Neural cell (in vitro differentiated cells): ENCODE data around the gene PCDH1. TPM values are rescaled to one million over a fixed set of nuclear protein-coding genes. Genes with fewer than 3 reads are reported as not detected.

Source experiments
- H2AFZ ChIP-seq: fragments of 200-600, 300-800 bp; sonication (generic), shearing (Covaris generic); 2 replicates; pipeline ENCODE4 v1.6.0; 2014; ENCODE audit warnings: low read depth, mild to moderate bottlenecking, antibody characterized with exemption, low read length, moderate library complexity
- H3F3A ChIP-seq: fragments of 200-600 bp; shearing (Covaris generic); 2 replicates; pipeline ENCODE4 v1.6.1; 2016; ENCODE audit warnings: mild to moderate bottlenecking, moderate library complexity, mixed read lengths, antibody characterized with exemption, low read length; ENCODE audit not compliant: insufficient read depth, poor library complexity, severe bottlenecking
- H3K27ac ChIP-seq: fragments of 200-600, 300-800 bp; sonication (generic), shearing (Covaris generic); 2 replicates; pipeline ENCODE4 v1.5.1; 2014; ENCODE audit warnings: mild to moderate bottlenecking, low read length, moderate library complexity
- H3K27me3 ChIP-seq: fragments of 300-800, 200-600 bp; sonication (generic), shearing (Covaris generic); 2 replicates; pipeline ENCODE4 v1.6.0; 2014; ENCODE audit warnings: mild to moderate bottlenecking, low read depth, low read length, moderate library complexity; ENCODE audit not compliant: insufficient read depth
- H3K36me3 ChIP-seq: fragments of 300-800, 200-600 bp; sonication (generic), shearing (Covaris generic); 2 replicates; pipeline ENCODE4 v1.5.1; 2014; ENCODE audit warnings: mild to moderate bottlenecking, antibody characterized with exemption, low read length, moderate library complexity; ENCODE audit not compliant: insufficient read depth
- H3K4me2 ChIP-seq: fragments of 300-800, 200-600 bp; sonication (generic), shearing (Covaris generic); 2 replicates; pipeline ENCODE4 v1.6.0; 2014; ENCODE audit warnings: mild to moderate bottlenecking, low read length
- H3K4me3 ChIP-seq: fragments of 300-800, 200-600 bp; sonication (generic), shearing (Covaris generic); 2 replicates; pipeline ENCODE4 v1.5.1; 2014; ENCODE audit warnings: mild to moderate bottlenecking, low read length, moderate library complexity
- H3K79me2 ChIP-seq: fragments of 200-600 bp; shearing (Covaris generic); replicated peaks from 2 replicates; pipeline ENCODE4 v1.6.0; 2014; ENCODE audit warnings: mild to moderate bottlenecking, low read length, moderate library complexity; ENCODE audit not compliant: insufficient read depth
- H3K9ac ChIP-seq: fragments of 300-800, 200-600 bp; sonication (generic), shearing (Covaris generic); 2 replicates; pipeline ENCODE4 v1.6.1; 2016; ENCODE audit warnings: mild to moderate bottlenecking, low read length, mixed read lengths
- H3K9me2 ChIP-seq: fragments of 200-600 bp; shearing (Covaris generic); 2 replicates; pipeline ENCODE4 v1.6.1; 2016; ENCODE audit warnings: mild to moderate bottlenecking, low read length, mixed read lengths; ENCODE audit not compliant: insufficient read depth
- H3K9me3 ChIP-seq: fragments of 200-600, 300-800 bp; sonication (generic), shearing (Covaris generic); 2 replicates; pipeline ENCODE4 v1.6.1; 2016; ENCODE audit warnings: mild to moderate bottlenecking, mixed run types, low read length, moderate library complexity, mixed read lengths
- H4K20me1 ChIP-seq: fragments of 200-600 bp; shearing (Covaris generic); 2 replicates; pipeline ENCODE4 v1.6.1; 2016; ENCODE audit warnings: mild to moderate bottlenecking, mixed run types; ENCODE audit not compliant: insufficient read depth
- CTCF ChIP-seq: fragments of 450-650 bp; IDR thresholded peaks from 2 replicates; pipeline ENCODE4 v1.5.1; 2014; ENCODE audit warnings: antibody characterized with exemption, mild to moderate bottlenecking, moderate library complexity; ENCODE audit not compliant: poor library complexity, severe bottlenecking
- EP300 ChIP-seq: fragments of 450-650 bp; conservative IDR thresholded peaks from 2 replicates; pipeline ENCODE4 v1.6.1; 2014; ENCODE audit warnings: antibody characterized with exemption, mild to moderate bottlenecking, moderate library complexity; ENCODE audit not compliant: poor library complexity, severe bottlenecking
- EZH2 ChIP-seq: fragments of 200-600, 300-800 bp; shearing (Covaris generic), sonication (generic); IDR thresholded peaks from 2 replicates; pipeline ENCODE4 v1.6.1; 2014; ENCODE audit warnings: antibody characterized with exemption, low read length, borderline replicate concordance, mild to moderate bottlenecking; ENCODE audit not compliant: insufficient read depth, poor library complexity, severe bottlenecking
- MXI1 ChIP-seq: fragments of 450-650 bp; conservative IDR thresholded peaks from 2 replicates; pipeline ENCODE4 v1.6.1; 2014; ENCODE audit warnings: antibody characterized with exemption, mild to moderate bottlenecking; ENCODE audit not compliant: poor library complexity, severe bottlenecking
- POLR2AphosphoS5 ChIP-seq: IDR thresholded peaks from 2 replicates; pipeline ENCODE4 v1.6.1; 2012
- RAD21 ChIP-seq: fragments of 450-650 bp; conservative IDR thresholded peaks from 2 replicates; pipeline ENCODE4 v1.6.1; 2014; ENCODE audit warnings: antibody characterized with exemption, mild to moderate bottlenecking, moderate library complexity
- REST ChIP-seq: IDR thresholded peaks from 2 replicates; pipeline ENCODE4 v1.6.1; 2012; ENCODE audit warnings: borderline replicate concordance
- SMC3 ChIP-seq: fragments of 450-650 bp; conservative IDR thresholded peaks from 2 replicates; pipeline ENCODE4 v1.6.1; 2014; ENCODE audit warnings: antibody characterized with exemption, mild to moderate bottlenecking, moderate library complexity; ENCODE audit not compliant: poor library complexity
- TAF1 ChIP-seq: IDR thresholded peaks from 2 replicates; pipeline ENCODE4 v1.6.1; 2012; ENCODE audit warnings: low read depth
- polyA plus RNA-seq: library from polyadenylated mRNA; depleted of rRNA; stranded (reverse); fragments of >200 nt; gene quantifications from 2 replicates; pipeline ENCODE4 v1.2.3, GENCODE V29; 2014

The PCDH1 gene
- polyA plus RNA-seq, 1 donor from 2014 or later, result 13.9 TPM

- Histone ChIP-seq H3F3A (no peaks in the 10 kb centered on the region), H2AFZ (no peak overlapping the region), H3K9ac (no peak overlapping the region), H3K36me3 (no peaks in the 10 kb centered on the region), H3K79me2 (no peaks in the 10 kb centered on the region), H3K9me3 (no peaks in the 10 kb centered on the region), H4K20me1 (no peaks in the 10 kb centered on the region), H3K9me2 (no peaks in the 10 kb centered on the region), H3K4me3 (no peak overlapping the region), H3K27ac (no peak overlapping the region), H3K4me2 (no peak overlapping the region), H3K27me3 (no peaks in the 10 kb centered on the region)
- TF ChIP-seq EP300, result no peak
- no peak for TF ChIP-seq RAD21
- TF ChIP-seq REST, result no peak
- no peak for TF ChIP-seq MXI1
- TF ChIP-seq POLR2AphosphoS5, result no peak
- no peak for TF ChIP-seq TAF1
- no peak for TF ChIP-seq EZH2
- TF ChIP-seq CTCF, result no peak
- TF ChIP-seq SMC3, result no peak
Observed at GRCh38 chr5:141902015-141902814, 24.0 kb upstream of the PCDH1 start.

- no peaks in the 10 kb centered on the region for H3K36me3 ChIP-seq
- H3K79me2 ChIP-seq, result no peaks in the 10 kb centered on the region
- H3K27me3 ChIP-seq, result no peaks in the 10 kb centered on the region
- no peaks in the 10 kb centered on the region for H3K9me3 ChIP-seq
- no peak overlapping the region for H3K4me3 ChIP-seq
- no peak overlapping the region for H3K4me2 ChIP-seq
- H2AFZ ChIP-seq, result no peak overlapping the region
- H3K9me2 ChIP-seq, result no peaks in the 10 kb centered on the region
- no peak overlapping the region for H3K27ac ChIP-seq
- TF ChIP-seq MXI1 (no peak), CTCF (no peak), REST (no peak)
- H3K9ac ChIP-seq, result no peak overlapping the region
- H4K20me1 ChIP-seq, result no peaks in the 10 kb centered on the region
- H3F3A ChIP-seq, result no peaks in the 10 kb centered on the region
Observed at GRCh38 chr5:141898448-141899049, 20.3 kb upstream of the PCDH1 start.
